ENCODE results near the gene ZIC4. TPM values are rescaled to one million over a fixed set of nuclear protein-coding genes. Genes with fewer than 3 reads are reported as not detected.

The ZIC4 gene
- under 1 TPM in 1 of 5 donors, not detected in 4; 0.08 TPM for polyA plus RNA-seq (ENCODE audit: insufficient read depth in 1 of 5, insufficient read length in 5 of 5, low replicate concordance in 1 of 5)
- long read RNA-seq, donor 1, result 0 reads
- long read RNA-seq, donor 2, result 0 reads
- long read RNA-seq, donor 3, result 0 reads
- long read RNA-seq, donor 4, result 0 reads
- long read RNA-seq, donor 5, result 0 reads
- long read RNA-seq, donor 6, result 0 reads
- long read RNA-seq, donor 7, result 0 reads
- long read RNA-seq, donor 8, result 0 reads

GRCh38 chr3:147406028-147406931, at the start of gene ZIC4:
Gene ZIC4 (minus strand): TSS chr3:147406543. CDS start chr3:147402797, 3,746 bp downstream.
- no peak for DNase-seq

- DNase-seq, result no peak
Observed at GRCh38 chr3:147449669-147450068, 43.3 kb upstream of the ZIC4 start.

- no peak for DNase-seq
Observed at GRCh38 chr3:147447224-147447623, 40.9 kb upstream of the ZIC4 start.

GRCh38 chr3:147431751-147432150, 25.4 kb upstream of the ZIC4 start:
- no peak for DNase-seq

- no peak for DNase-seq
Observed at GRCh38 chr3:147428754-147429153, 22.4 kb upstream of the ZIC4 start.

- no peak for DNase-seq
Observed at GRCh38 chr3:147428326-147428725, 22.0 kb upstream of the ZIC4 start.

- no peak for DNase-seq
Observed at GRCh38 chr3:147427746-147428145, 21.4 kb upstream of the ZIC4 start.

- DNase-seq, result no peak
Observed at GRCh38 chr3:147426931-147427330, 20.6 kb upstream of the ZIC4 start.

GRCh38 chr3:147425388-147425850, 19.1 kb upstream of the ZIC4 start:
- DNase-seq, result no peak

- no peak for DNase-seq
Observed at GRCh38 chr3:147424581-147425387, 18.4 kb upstream of the ZIC4 start.

GRCh38 chr3:147423798-147424580, 17.6 kb upstream of the ZIC4 start:
- DNase-seq, result no peak

- no peak for DNase-seq
Observed at GRCh38 chr3:147423537-147423797, 17.1 kb upstream of the ZIC4 start.

GRCh38 chr3:147422601-147423536, 16.5 kb upstream of the ZIC4 start:
- DNase-seq, result peak in 1 of 2 donors; percentile 24

- DNase-seq, result no peak
Observed at GRCh38 chr3:147422196-147422595, 15.9 kb upstream of the ZIC4 start.

- peak in 1 of 2 donors; percentile 31 for DNase-seq
Observed at GRCh38 chr3:147421184-147421912, 15.0 kb upstream of the ZIC4 start.

- DNase-seq, result no peak
Observed at GRCh38 chr3:147420353-147421183, 14.2 kb upstream of the ZIC4 start.

GRCh38 chr3:147419781-147420224, 13.5 kb upstream of the ZIC4 start:
- no peak for DNase-seq

All from right lung (tissue), 10 donors.